ENCODE results near the gene ITGBL1. TPM values are rescaled to one million over a fixed set of nuclear protein-coding genes. Genes with fewer than 3 reads are reported as not detected.

Gene ITGBL1
- total RNA-seq, 4 donors from 2014 or later: 7.7 to 10.4 (median 9.2) TPM

GRCh38 chr13:101626925-101627555 is 174.6 kb downstream of the ITGBL1 start:
- WGBS: 54% methylated on average over 4 of the region's 4 CpGs
- H3K36me3 ChIP-seq: no peaks in the 10 kb centered on the region
- H3K4me3 ChIP-seq: peak overlapping the region; percentile 1
- no peaks in the 10 kb centered on the region for H3K27me3 ChIP-seq
- no peak overlapping the region for H3K27ac ChIP-seq
- peaks cover 7% of the 10 kb centered on the region for H3K4me1 ChIP-seq
- H3K9me3 ChIP-seq: no peaks in the 10 kb centered on the region
- TF ChIP-seq POLR2AphosphoS5 (IDR thresholded peaks at IDR 0.05) (no peak), EP300 (IDR thresholded peaks at IDR 0.05) (no peak), POLR2A (IDR thresholded peaks at IDR 0.05) (no peak), CTCF (IDR thresholded peaks at IDR 0.05) (no peak)
- DNase-seq (ENCODE audit: low spot score in 2 of 2): no peak

- H3K27ac ChIP-seq: no peak overlapping the region
- peak overlapping the region; percentile 1 for H3K4me3 ChIP-seq
- H3K27me3 ChIP-seq: no peaks in the 10 kb centered on the region
- H3K9me3 ChIP-seq: no peaks in the 10 kb centered on the region
- TF ChIP-seq POLR2AphosphoS5 (IDR thresholded peaks at IDR 0.05) (no peak), POLR2A (IDR thresholded peaks at IDR 0.05) (no peak), CTCF (IDR thresholded peaks at IDR 0.05) (no peak), EP300 (IDR thresholded peaks at IDR 0.05) (no peak)
- no peaks in the 10 kb centered on the region for H3K36me3 ChIP-seq
- no peak for DNase-seq (ENCODE audit: low spot score in 2 of 2)
- H3K4me1 ChIP-seq: peaks cover 7% of the 10 kb centered on the region
- 52% methylated on average over 5 of the region's 5 CpGs for WGBS
Observed at GRCh38 chr13:101627556-101627943, 175.1 kb downstream of the ITGBL1 start.

- no peak overlapping the region for H3K27ac ChIP-seq
- no peak for TF ChIP-seq POLR2A (IDR thresholded peaks at IDR 0.05)
- no peak for TF ChIP-seq POLR2AphosphoS5 (IDR thresholded peaks at IDR 0.05)
- no peak for TF ChIP-seq EP300 (IDR thresholded peaks at IDR 0.05)
- no peak for TF ChIP-seq CTCF (IDR thresholded peaks at IDR 0.05)
- no peaks in the 10 kb centered on the region for H3K27me3 ChIP-seq
- H3K4me3 ChIP-seq: no peak overlapping the region
- DNase-seq (ENCODE audit: low spot score in 2 of 2): no peak
- peaks cover 7% of the 10 kb centered on the region for H3K4me1 ChIP-seq
- H3K36me3 ChIP-seq: no peaks in the 10 kb centered on the region
- WGBS: 63% methylated on average over 1 of the region's 1 CpG
- H3K9me3 ChIP-seq: no peaks in the 10 kb centered on the region
Observed at GRCh38 chr13:101628900-101629299, 176.4 kb downstream of the ITGBL1 start.

GRCh38 chr13:101631395-101631794 is 178.9 kb downstream of the ITGBL1 start:
- Histone ChIP-seq H3K4me3 (no peak overlapping the region), H3K27ac (no peak overlapping the region), H3K9me3 (no peaks in the 10 kb centered on the region), H3K36me3 (no peaks in the 10 kb centered on the region), H3K4me1 (peaks cover 3% of the 10 kb centered on the region), H3K27me3 (no peaks in the 10 kb centered on the region)
- TF ChIP-seq POLR2AphosphoS5 (IDR thresholded peaks at IDR 0.05) (no peak), CTCF (IDR thresholded peaks at IDR 0.05) (no peak), POLR2A (IDR thresholded peaks at IDR 0.05) (no peak), EP300 (IDR thresholded peaks at IDR 0.05) (no peak)
- DNase-seq (ENCODE audit: low spot score in 2 of 2): no peak

GRCh38 chr13:101634142-101634541 is 181.7 kb downstream of the ITGBL1 start:
- WGBS: 83% methylated on average over 2 of the region's 2 CpGs

More at GRCh38 chr13:101634142-101634541, 181.7 kb downstream of the ITGBL1 start:
- no peaks in the 10 kb centered on the region for H3K36me3 ChIP-seq
- DNase-seq (ENCODE audit: low spot score in 2 of 2): no peak
- no peaks in the 10 kb centered on the region for H3K4me1 ChIP-seq
- H3K27ac ChIP-seq: no peak overlapping the region
- no peaks in the 10 kb centered on the region for H3K27me3 ChIP-seq
- TF ChIP-seq EP300 (IDR thresholded peaks at IDR 0.05) (no peak), POLR2A (IDR thresholded peaks at IDR 0.05) (no peak), POLR2AphosphoS5 (IDR thresholded peaks at IDR 0.05) (no peak), CTCF (IDR thresholded peaks at IDR 0.05) (no peak)
- H3K4me3 ChIP-seq: no peak overlapping the region
- no peaks in the 10 kb centered on the region for H3K9me3 ChIP-seq

Data from suprapubic skin (tissue), 4 donors.